Heart left ventricle (tissue), 16 donors: ENCODE measurements around the gene APOF. TPM values are rescaled to one million over a fixed set of nuclear protein-coding genes. Genes with fewer than 3 reads are reported as not detected.

Experiments
- ATAC-seq, 4 donors: fragments of 200-7000 bp; cut with Tn5 transposase; one replicate each; pipeline ENCODE4 v1.9.1; 2020 to 2022; ENCODE audit warnings: moderate library complexity in 4 of 4, mild to moderate bottlenecking in 3 of 4, moderate number of reproducible peaks in 1 of 4
- DNase-seq, 5 donors: peaks; one replicate each; pipeline ENCODE4 v3.0.0-alpha.2; 2020
- H3K27ac ChIP-seq, 12 donors: fragments of 200-600 bp; sonication (generic) in 4 of 12; one replicate each; pipeline versions ENCODE4 v1.5.0 to v1.8.0; 2016 to 2022; ENCODE audit warnings: mild to moderate bottlenecking in 2 of 12
- H3K27me3 ChIP-seq, 9 donors: fragments of 200-600 bp; sonication (generic) in 2 of 9; one replicate each; pipeline versions ENCODE4 v1.5.1 to v1.8.0; 2016 to 2022; ENCODE audit warnings: mild to moderate bottlenecking in 3 of 9
- H3K36me3 ChIP-seq, 9 donors: fragments of 200-600 bp; sonication (generic) in 2 of 9; one replicate each; pipeline versions ENCODE4 v1.5.0 to v1.8.0; 2018 to 2022; ENCODE audit warnings: mild to moderate bottlenecking in 2 of 9
- H3K4me1 ChIP-seq, 12 donors: fragments of 200-600 bp; sonication (generic) in 4 of 12; one replicate each; pipeline versions ENCODE4 v1.5.0 to v1.8.0; 2016 to 2022; ENCODE audit warnings: mild to moderate bottlenecking in 3 of 12
- H3K4me3 ChIP-seq, 12 donors: fragments of 200-600 bp; sonication (generic) in 4 of 12; one replicate each; pipeline versions ENCODE4 v1.5.0 to v1.8.0; 2017 to 2022; ENCODE audit warnings: mild to moderate bottlenecking in 9 of 12, moderate library complexity in 4 of 12
- H3K9me3 ChIP-seq, 12 donors: fragments of 200-600 bp; sonication (generic) in 4 of 12; one replicate each; pipeline versions ENCODE4 v1.5.0 to v1.8.0; 2016 to 2022; ENCODE audit warnings: mild to moderate bottlenecking in 1 of 12
- CTCF ChIP-seq, 12 donors: fragments of 200-600 bp; sonication (generic) in 4 of 12; IDR thresholded peaks; one replicate each; pipeline versions ENCODE4 v1.5.0 to v1.8.0; 2018 to 2022; ENCODE audit warnings: antibody characterized with exemption in 12 of 12, mild to moderate bottlenecking in 5 of 12
- POLR2A ChIP-seq, 2 donors: fragments of 450-650 bp; IDR thresholded peaks; one replicate each; pipeline ENCODE4 v1.6.1; 2017; ENCODE audit warnings: antibody characterized with exemption in 2 of 2, mild to moderate bottlenecking in 2 of 2, moderate library complexity in 2 of 2
- WGBS, 4 donors: extraction: QIAGEN DNeasy Blood & Tissue Kit in 2 of 4; methylation state at CpG; one replicate each; pipeline versions ENCODE4 v1.1.5 to v1.1.7; 2013 to 2018; 5-methylcytosine and 5-hydroxymethylcytosine counted together
- intact Hi-C, 10 donors: fragments of 100-400 bp; cut with DNase I; formaldehyde crosslinking; loops; one replicate each; pipeline versions ENCODE4 v1.11.1 to v1.14.2; 2022
- polyA plus RNA-seq, 2 donors: library from polyadenylated mRNA; stranded (reverse); fragments of 200-250 nt; gene quantifications; one replicate each; pipeline ENCODE4 v1.2.3, GENCODE V29; 2013
- total RNA-seq, 9 donors: library from RNA; depleted of rRNA in 2 of 9; stranded (reverse); fragments of >200 nt in 2 of 9; fragmentation: NEBNext Ultra II Directional in 3 of 9; extraction: Animal tissue kit (Norgen Biotek cat#: 25700) in 3 of 9; gene quantifications; one replicate each; pipeline versions ENCODE4 v1.1.0 to v1.2.4, GENCODE V29; 2016 to 2023
- donor health status: ischemic (EF 13 %, LVEDD 7.1; RV severe dilation, severe dysfunction).
- donor health status: healthy with polysubstance abuse.
- donor health status: DM: no; HTN: yes; CAD: no.
- donor health status: DM: no; HTN: no; CAD: no.
- donor health status: ischemic (EF 25% LVEDD 6.9; RV normal size, moderate dysfunction).
- donor health status: ischemic (EF 25% LVEDD 5.7; RV mildly dilated, moderate dysfunction).
- donor health status: healthy.
- donor health status: DM: yes; HTN: yes; CAD: no.
- donor health status: ischemic (EF 35%, LVEDD 5.7; RV mildly dilated, moderate dysfunction).
- donor health status: nonischemic (EF 11% LVEDD 7.7; RV severe dilation, severe dysfunction).
- donor health status: DM: yes; HTN: yes; CAD: no.
- donor health status: PGD.
- donor health status: ischemic (EF 29% LVEDD 5.4; RV normal size, mild dysfunction).
- donor health status: nonischemic (EF 23%, LVEDD 6.1; RV moderate dilation, normal function).

Gene APOF
- total and polyA plus RNA-seq, 11 donors, result not detected

GRCh38 chr12:56341616-56342015 is 21.0 kb downstream of the APOF start:
- intact Hi-C loops, result no loop called here
- DNase-seq, result no peak
- Histone ChIP-seq H3K27ac (no peak overlapping the region), H3K36me3 (peaks cover 0 to 57% (median 52%) of the 10 kb centered on the region in 9 donors), H3K27me3 (no peaks in the 10 kb centered on the region), H3K4me3 (no peak overlapping the region), H3K9me3 (no peaks in the 10 kb centered on the region), H3K4me1 (peaks cover 0 to 23% (median 0%) of the 10 kb centered on the region in 12 donors)
- TF ChIP-seq POLR2A (IDR thresholded peaks at IDR 0.05), result no peak
- no peak for TF ChIP-seq CTCF (IDR thresholded peaks at IDR 0.05)
- WGBS, 4 donors, result 42 to 70% (median 52%) methylated on average over 1 of the region's 1 CpG
- ATAC-seq, result no peak

GRCh38 chr12:56339158-56339422 is 23.6 kb downstream of the APOF start:
- Histone ChIP-seq H3K27ac (peak overlapping the region in 1 of 12 donors; percentile 71), H3K27me3 (no peaks in the 10 kb centered on the region), H3K4me1 (peaks cover 0 to 30% (median 2%) of the 10 kb centered on the region in 12 donors), H3K4me3 (peak overlapping the region in 1 of 12 donors; percentile 30), H3K36me3 (peaks cover 0 to 32% (median 26%) of the 10 kb centered on the region in 9 donors), H3K9me3 (no peaks in the 10 kb centered on the region)
- TF ChIP-seq CTCF (IDR thresholded peaks at IDR 0.05) (no peak), POLR2A (IDR thresholded peaks at IDR 0.05) (no peak)
- ATAC-seq, result no peak
- no peak for DNase-seq
- intact Hi-C loops, result loop anchor here in 5 of 10 donors (10.0 kb wide), 1 partner anchor 126 kb away; the partner anchor contains the start of gene SPRYD4 (in 5 of the 5)
- WGBS, 4 donors, result 86 to 100% (median 92%) methylated on average over 1 of the region's 1 CpG

GRCh38 chr12:56338308-56339157 is 24.1 kb downstream of the APOF start, which contains the start of gene IL23A:
IL23A (plus strand) TSS chr12:56338884; CDS start chr12:56339045, 161 bp downstream.
- Histone ChIP-seq H3K9me3 (no peaks in the 10 kb centered on the region), H3K4me1 (peaks cover 0 to 30% (median 3%) of the 10 kb centered on the region in 12 donors), H3K27ac (peak within 1 kb of the TSS in 1 of 12 donors; percentile 71), H3K27me3 (no peaks in the 10 kb centered on the region), H3K4me3 (peak within 1 kb of the TSS in 1 of 12 donors; percentile 30), H3K36me3 (peaks cover 0 to 26% (median 21%) of the 10 kb centered on the region in 9 donors)
- 40 to 50% (median 46%) methylated on average over 9 of the region's 9 CpGs for WGBS, 4 donors
- ATAC-seq (no peak), DNase-seq (no peak)
- intact Hi-C loops, result loop anchor here in 5 of 10 donors (10.0 kb wide), 1 partner anchor 126 kb away; the partner anchor contains the start of gene SPRYD4 (in 5 of the 5)
- TF ChIP-seq POLR2A (IDR thresholded peaks at IDR 0.05) (no peak), CTCF (IDR thresholded peaks at IDR 0.05) (no peak)

- DNase-seq (no peak), ATAC-seq (no peak)
- Histone ChIP-seq H3K27ac (peak overlapping the region in 1 of 12 donors; percentile 71), H3K4me3 (no peak overlapping the region), H3K9me3 (no peaks in the 10 kb centered on the region), H3K27me3 (no peaks in the 10 kb centered on the region), H3K4me1 (peaks cover 0 to 37% (median 7%) of the 10 kb centered on the region in 12 donors), H3K36me3 (peaks cover 0 to 19% (median 13%) of the 10 kb centered on the region in 9 donors)
- WGBS, 4 donors, result 83 to 85% (median 84%) methylated on average over 8 of the region's 8 CpGs
- no peak for TF ChIP-seq CTCF (IDR thresholded peaks at IDR 0.05)
- no peak for TF ChIP-seq POLR2A (IDR thresholded peaks at IDR 0.05)
- intact Hi-C loops, result loop anchor here in 5 of 10 donors (10.0 kb wide), 1 partner anchor 127 kb away; the partner anchor contains the start of gene SPRYD4 (in 5 of the 5)
These were observed 24.9 kb downstream of the APOF start for GRCh38 chr12:56337753-56338251.
